ENCODE data around the gene ELMO1. TPM values are rescaled to one million over a fixed set of nuclear protein-coding genes. Genes with fewer than 3 reads are reported as not detected.

The ELMO1 gene
- polyA plus RNA-seq, 1 experiment: not detected

DNA sequence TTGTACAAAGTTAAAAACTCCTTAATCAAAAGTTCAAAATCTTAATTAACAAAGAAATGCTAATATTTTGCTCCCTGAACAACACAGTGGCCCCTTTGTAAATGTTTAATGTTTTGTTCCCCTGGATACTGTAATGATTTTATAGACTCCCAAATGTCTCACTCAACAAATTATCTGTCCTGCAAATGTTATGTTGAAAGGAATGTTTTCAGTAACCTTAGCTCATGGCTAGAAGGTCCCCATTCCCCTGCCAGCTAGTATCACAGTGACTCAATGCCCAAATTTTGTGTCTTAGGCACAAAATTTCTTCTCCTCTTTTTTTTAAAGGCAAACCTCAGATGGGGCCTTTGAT is 298.9 kb downstream of the ELMO1 start:
- no peak for TF ChIP-seq CTCF (IDR thresholded peaks at IDR 0.05; ENCODE audit: low read depth, low read length)
- Histone ChIP-seq H3K4me3 (ENCODE audit: low read depth, low read length) (no peak overlapping the region), H3K27me3 (ENCODE audit: control insufficient read depth, insufficient read depth, low read length) (no peaks in the 10 kb centered on the region), H3K27ac (ENCODE audit: low read depth, low read length) (no peak overlapping the region), H3K9me3 (ENCODE audit: control insufficient read depth, insufficient read depth, low read length) (peaks cover 7% of the 10 kb centered on the region)
- ChIA-PET POLR2A (no interaction called here), CTCF (no interaction called here)
- DNase-seq (ENCODE audit: low read depth, low spot score): no peak

DNA sequence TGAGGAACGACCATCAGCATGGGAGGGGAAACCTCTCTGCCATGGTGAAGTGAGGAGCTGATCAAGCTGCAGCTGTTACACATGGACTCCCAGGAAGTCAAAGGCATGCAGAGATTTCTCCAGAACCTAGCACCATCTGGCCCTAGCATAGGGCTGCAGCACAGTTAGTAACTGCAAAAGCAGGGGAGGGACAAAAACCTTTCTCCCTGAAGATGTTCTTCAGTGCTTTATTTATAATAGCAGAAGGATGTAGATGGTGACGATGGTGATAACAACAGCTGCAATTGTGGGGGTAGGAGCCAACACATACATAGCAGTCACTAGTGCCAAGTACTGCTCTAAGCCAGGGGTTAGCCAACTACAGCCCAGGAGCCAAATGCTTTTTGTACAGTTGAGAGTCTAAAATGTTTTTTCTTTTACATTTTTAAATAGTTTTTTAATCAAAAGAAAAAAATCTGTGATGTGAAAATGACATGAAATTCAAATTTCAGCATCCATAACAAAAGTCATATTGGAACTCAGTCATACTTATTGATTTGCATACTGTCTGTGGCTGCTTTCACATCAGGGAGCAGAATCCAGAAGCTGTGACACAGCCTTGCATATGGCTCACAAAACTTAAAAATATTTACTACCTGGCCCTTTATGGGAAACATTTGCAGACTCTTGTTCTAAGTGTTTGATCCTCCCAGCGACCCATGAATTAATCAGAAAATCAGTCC is 299.5 kb downstream of the ELMO1 start:
- Histone ChIP-seq H3K9me3 (ENCODE audit: control insufficient read depth, insufficient read depth, low read length) (peaks cover 7% of the 10 kb centered on the region), H3K27me3 (ENCODE audit: control insufficient read depth, insufficient read depth, low read length) (no peaks in the 10 kb centered on the region), H3K27ac (ENCODE audit: low read depth, low read length) (no peak overlapping the region), H3K4me3 (ENCODE audit: low read depth, low read length) (no peak overlapping the region)
- TF ChIP-seq CTCF (IDR thresholded peaks at IDR 0.05; ENCODE audit: low read depth, low read length): no peak
- ChIA-PET POLR2A (no interaction called here), CTCF (interaction anchor here (0.6 to 0.9 kb wide), 2 partner anchors 33 to 163 kb away, joined by 3 read pairs; no protein-coding TSS in a partner anchor)
- DNase-seq (ENCODE audit: low read depth, low spot score): no peak

DNA sequence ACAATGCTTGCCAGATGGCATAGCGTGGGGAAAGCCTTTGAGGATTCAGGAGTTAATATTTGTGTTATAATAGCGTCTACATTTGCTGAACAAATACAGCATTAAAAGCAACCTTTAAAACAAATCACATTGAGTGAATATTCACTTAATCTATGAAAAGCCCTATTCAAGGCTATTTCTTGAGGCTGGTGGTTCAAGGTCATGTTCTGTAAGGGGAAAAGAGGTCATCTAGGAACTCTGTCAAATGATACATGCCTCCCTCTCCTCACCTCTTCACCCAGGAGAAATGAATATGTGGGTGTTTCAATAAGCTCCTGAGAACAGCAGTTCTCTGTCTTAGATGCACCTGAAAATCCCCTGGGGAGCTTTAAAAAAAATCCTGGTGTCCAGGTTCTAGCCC is 303.0 kb downstream of the ELMO1 start:
- no peak overlapping the region for H3K27ac ChIP-seq (ENCODE audit: low read depth, low read length)
- no peak overlapping the region for H3K4me3 ChIP-seq (ENCODE audit: low read depth, low read length)
- H3K27me3 ChIP-seq (ENCODE audit: control insufficient read depth, insufficient read depth, low read length): no peaks in the 10 kb centered on the region
- CTCF ChIA-PET: no interaction called here
- no peak for DNase-seq (ENCODE audit: low read depth, low spot score)
- POLR2A ChIA-PET: no interaction called here
- H3K9me3 ChIP-seq (ENCODE audit: control insufficient read depth, insufficient read depth, low read length): peaks cover under 1% of the 10 kb centered on the region; the same call in 1 of the 2 replicates
- no peak for TF ChIP-seq CTCF (IDR thresholded peaks at IDR 0.05; ENCODE audit: low read depth, low read length)

DNA sequence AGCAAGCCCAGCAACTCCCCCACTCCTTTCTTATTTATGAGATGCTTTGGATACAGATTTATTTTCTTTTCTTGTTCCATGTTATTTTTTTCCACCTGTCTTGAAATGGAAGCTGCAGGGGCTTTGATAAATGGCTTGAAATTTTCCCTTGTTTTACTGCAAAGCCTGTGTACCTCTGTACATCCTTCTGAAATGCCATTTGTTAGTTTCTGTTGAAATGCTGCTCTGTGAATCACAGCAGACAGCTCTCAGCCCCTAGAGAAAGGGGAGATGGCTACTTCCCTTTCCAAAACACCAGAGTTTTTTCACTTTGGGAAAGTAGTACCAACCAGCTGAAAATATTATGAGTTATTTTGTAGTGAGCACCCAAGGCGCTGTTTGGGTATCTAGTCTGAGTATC is 304.2 kb downstream of the ELMO1 start:
- H3K4me3 ChIP-seq (ENCODE audit: low read depth, low read length): no peak overlapping the region
- POLR2A ChIA-PET: no interaction called here
- H3K27me3 ChIP-seq (ENCODE audit: control insufficient read depth, insufficient read depth, low read length): no peaks in the 10 kb centered on the region
- TF ChIP-seq CTCF (IDR thresholded peaks at IDR 0.05; ENCODE audit: low read depth, low read length): no peak
- CTCF ChIA-PET: no interaction called here
- H3K27ac ChIP-seq (ENCODE audit: low read depth, low read length): no peak overlapping the region
- DNase-seq (ENCODE audit: low read depth, low spot score): no peak
- no peaks in the 10 kb centered on the region for H3K9me3 ChIP-seq (ENCODE audit: control insufficient read depth, insufficient read depth, low read length)

DNA sequence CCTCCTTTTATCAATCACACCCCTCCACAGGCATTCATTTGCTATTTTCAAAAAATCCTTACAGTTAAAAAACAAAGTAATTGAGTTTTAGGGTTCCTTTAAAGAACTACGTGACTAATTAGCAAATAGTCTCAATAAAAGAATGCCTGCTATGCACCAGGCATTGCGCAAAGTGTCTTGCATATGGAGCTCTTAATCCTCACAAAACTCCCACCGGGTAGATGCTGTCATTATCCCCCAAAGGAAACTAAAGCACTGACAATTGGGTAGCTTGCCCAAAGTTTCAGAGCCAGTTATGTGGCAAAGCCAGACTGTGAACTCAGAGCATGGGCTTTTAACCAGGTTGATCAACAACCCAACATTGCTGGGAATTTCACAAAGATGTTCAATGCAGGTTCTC is 305.7 kb downstream of the ELMO1 start:
- ChIA-PET CTCF (interaction anchor here (0.7 to 1.4 kb wide), 2 partner anchors 50 to 176 kb away, joined by 3 to 4 read pairs; no protein-coding TSS in a partner anchor), POLR2A (no interaction called here)
- Histone ChIP-seq H3K4me3 (ENCODE audit: low read depth, low read length) (no peak overlapping the region), H3K9me3 (ENCODE audit: control insufficient read depth, insufficient read depth, low read length) (no peaks in the 10 kb centered on the region), H3K27me3 (ENCODE audit: control insufficient read depth, insufficient read depth, low read length) (no peaks in the 10 kb centered on the region), H3K27ac (ENCODE audit: low read depth, low read length) (no peak overlapping the region)
- DNase-seq (ENCODE audit: low read depth, low spot score): no peak
- no peak for TF ChIP-seq CTCF (IDR thresholded peaks at IDR 0.05; ENCODE audit: low read depth, low read length)
